OCI-LY7 (cell line): ENCODE results near the gene WDR26. TPM values are rescaled to one million over a fixed set of nuclear protein-coding genes. Genes with fewer than 3 reads are reported as not detected.

Experiments used
- BruUV-seq: library from RNA; stranded (reverse); fragments of 400-500 nt; replicated peaks from 2 replicates; lab custom pipeline; 2021; lab: Mats Ljungman, UMichigan
- CTCF ChIA-PET: fragments of 300-600 bp; sonication (Branson Sonifier 250); formaldehyde crosslinking; loops from one replicate; lab custom pipeline; 2022; ENCODE audit warnings: antibody characterized with exemption; ENCODE audit not compliant: unreplicated experiment; lab: Charles Lee
- POLR2A ChIA-PET: fragments of 300-600 bp; sonication (Branson Sonifier 250); formaldehyde crosslinking; loops from one replicate; lab custom pipeline; 2022; ENCODE audit warnings: antibody characterized with exemption; lab: Charles Lee
- DNase-seq: peaks from one replicate; pipeline ENCODE4 v3.0.0-alpha.2; 2015; ENCODE audit warnings: low spot score
- H2AFZ ChIP-seq: fragments of 200-600 bp; sonication (generic), shearing (Covaris generic); 2 replicates; pipeline ENCODE4 v1.6.1; 2014; ENCODE audit warnings: mild to moderate bottlenecking, antibody characterized with exemption, low read length, moderate library complexity
- H3K27ac ChIP-seq: fragments of 200-600 bp; sonication (generic); 2 replicates; pipeline ENCODE4 v1.5.1; 2014; ENCODE audit warnings: mixed run types, low read depth, mild to moderate bottlenecking, moderate library complexity, low read length, inconsistent platforms; ENCODE audit not compliant: poor library complexity, severe bottlenecking
- H3K36me3 ChIP-seq: fragments of 200-600 bp; sonication (generic); 2 replicates; pipeline ENCODE4 v1.6.1; 2014; ENCODE audit warnings: mild to moderate bottlenecking, antibody characterized with exemption, low read length, moderate library complexity, mixed read lengths; ENCODE audit not compliant: insufficient read depth
- H3K4me1 ChIP-seq: fragments of 200-600 bp; sonication (generic); 2 replicates; pipeline ENCODE4 v1.5.1; 2014; ENCODE audit warnings: mild to moderate bottlenecking, low read length; ENCODE audit not compliant: insufficient read depth, poor library complexity, severe bottlenecking
- H3K4me2 ChIP-seq: fragments of 200-600 bp; sonication (generic); 2 replicates; pipeline ENCODE4 v1.6.1; 2014; ENCODE audit warnings: mild to moderate bottlenecking, low read length
- H3K4me3 ChIP-seq: fragments of 200-600 bp; sonication (generic); 2 replicates; pipeline ENCODE4 v1.5.1; 2014; ENCODE audit warnings: mild to moderate bottlenecking, low read depth, low read length; ENCODE audit not compliant: poor library complexity, severe bottlenecking
- H3K79me2 ChIP-seq: fragments of 200-600 bp; sonication (generic); 2 replicates; pipeline ENCODE4 v1.6.1; 2016; ENCODE audit warnings: low read depth, mild to moderate bottlenecking, low read length, moderate library complexity, mixed read lengths; ENCODE audit not compliant: insufficient read depth
- H3K9me2 ChIP-seq: fragments of 200-600 bp; sonication (generic); 2 replicates; pipeline ENCODE4 v1.6.1; 2016; ENCODE audit warnings: mild to moderate bottlenecking, low read length, mixed read lengths; ENCODE audit not compliant: insufficient read depth
- H3K9me3 ChIP-seq: fragments of 200-600 bp; sonication (generic); 2 replicates; pipeline ENCODE4 v1.6.1; 2014; ENCODE audit warnings: mild to moderate bottlenecking, mixed run types, low read length, mixed read lengths
- H4K20me1 ChIP-seq: fragments of 200-600 bp; sonication (generic); 2 replicates; pipeline ENCODE4 v1.6.1; 2014; ENCODE audit warnings: mild to moderate bottlenecking, antibody characterized with exemption, low read length, moderate library complexity, mixed read lengths; ENCODE audit not compliant: insufficient read depth
- EZH2phosphoT487 ChIP-seq: fragments of 200-600 bp; sonication (generic); IDR thresholded peaks from 2 replicates; pipeline ENCODE4 v1.6.1; 2018; ENCODE audit warnings: low read depth, borderline replicate concordance, mild to moderate bottlenecking, mixed run types, antibody characterized with exemption, low read length, moderate library complexity, mixed read lengths
- intact Hi-C: fragments of 100-400 bp; cut with micrococcal nuclease; formaldehyde crosslinking; loops from one replicate; pipeline ENCODE4 v1.10.0; 2022; ENCODE audit not compliant: unreplicated experiment
- total RNA-seq, 2 experiments: library from RNA; depleted of rRNA in 1 of 2; stranded (reverse); fragments of >200 nt in 1 of 2; shearing (Covaris generic) in 1 of 2; gene quantifications; 2 replicates each; pipeline ENCODE4 v1.2.3, GENCODE V29; 2014 to 2022
- TF ChIP-seq, protein P1 (sequence below): fragments of 200-600 bp; sonication (generic); conservative IDR thresholded peaks from 2 replicates; pipeline ENCODE4 v1.5.1; 2014; ENCODE audit warnings: mild to moderate bottlenecking, antibody characterized with exemption, low read length, moderate library complexity, mixed read lengths

The WDR26 gene
- total RNA-seq, 2 experiments from 2014 or later, result 32.0 to 77.5 TPM

DNA sequence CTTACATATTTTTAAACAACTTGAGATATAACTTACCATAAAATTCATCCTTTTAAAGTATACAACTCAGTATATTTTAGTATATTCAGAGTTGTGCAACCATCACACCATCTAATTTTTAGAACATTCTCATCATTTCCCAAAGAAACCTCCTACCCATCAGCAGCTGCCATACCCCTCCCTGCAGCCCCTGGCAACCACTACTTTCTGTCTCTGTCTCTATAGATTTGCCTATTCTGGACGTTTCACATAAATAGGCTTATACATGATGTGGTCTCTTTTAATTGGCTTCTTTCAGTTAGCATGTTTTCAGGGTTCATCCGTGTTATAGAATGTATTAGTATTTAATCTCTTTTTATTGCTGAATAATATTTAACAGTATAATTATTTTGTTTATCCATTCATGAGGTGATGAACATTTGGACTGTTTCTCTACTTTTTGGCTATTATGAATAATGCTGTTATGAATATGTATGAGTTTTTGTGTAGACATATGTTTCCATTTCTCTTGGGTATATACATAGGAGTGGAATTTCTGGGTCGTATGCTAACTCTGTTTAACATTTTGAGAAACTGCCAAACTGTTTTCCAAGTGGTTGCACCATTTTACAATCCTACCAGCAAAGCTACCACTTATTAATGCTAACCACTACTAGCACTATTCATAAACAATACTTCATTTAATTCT lies 29.5 kb downstream of the WDR26 start:
- H3K27ac ChIP-seq, result no peak overlapping the region
- ChIA-PET POLR2A (interaction anchor here (0.9 to 1.9 kb wide), 5 partner anchors 10 to 20 kb away, joined by 3 to 6 read pairs (median 3); no protein-coding TSS in a partner anchor), CTCF (interaction anchor here (1.4 kb wide), 1 partner anchor 38 kb away, joined by 3 read pairs; no protein-coding TSS in a partner anchor)
- no peak overlapping the region for H3K4me3 ChIP-seq
- intact Hi-C loops, result no loop called here
- no peak for DNase-seq
- H3K9me2 ChIP-seq, result no peaks in the 10 kb centered on the region
- H2AFZ ChIP-seq, result no peak overlapping the region
- H3K36me3 ChIP-seq, result peaks cover 87% of the 10 kb centered on the region
- H3K4me2 ChIP-seq, result no peak overlapping the region
- no peaks in the 10 kb centered on the region for H3K9me3 ChIP-seq
- H4K20me1 ChIP-seq, result no peaks in the 10 kb centered on the region
- H3K4me1 ChIP-seq, result no peaks in the 10 kb centered on the region
- TF ChIP-seq, protein P1, sequence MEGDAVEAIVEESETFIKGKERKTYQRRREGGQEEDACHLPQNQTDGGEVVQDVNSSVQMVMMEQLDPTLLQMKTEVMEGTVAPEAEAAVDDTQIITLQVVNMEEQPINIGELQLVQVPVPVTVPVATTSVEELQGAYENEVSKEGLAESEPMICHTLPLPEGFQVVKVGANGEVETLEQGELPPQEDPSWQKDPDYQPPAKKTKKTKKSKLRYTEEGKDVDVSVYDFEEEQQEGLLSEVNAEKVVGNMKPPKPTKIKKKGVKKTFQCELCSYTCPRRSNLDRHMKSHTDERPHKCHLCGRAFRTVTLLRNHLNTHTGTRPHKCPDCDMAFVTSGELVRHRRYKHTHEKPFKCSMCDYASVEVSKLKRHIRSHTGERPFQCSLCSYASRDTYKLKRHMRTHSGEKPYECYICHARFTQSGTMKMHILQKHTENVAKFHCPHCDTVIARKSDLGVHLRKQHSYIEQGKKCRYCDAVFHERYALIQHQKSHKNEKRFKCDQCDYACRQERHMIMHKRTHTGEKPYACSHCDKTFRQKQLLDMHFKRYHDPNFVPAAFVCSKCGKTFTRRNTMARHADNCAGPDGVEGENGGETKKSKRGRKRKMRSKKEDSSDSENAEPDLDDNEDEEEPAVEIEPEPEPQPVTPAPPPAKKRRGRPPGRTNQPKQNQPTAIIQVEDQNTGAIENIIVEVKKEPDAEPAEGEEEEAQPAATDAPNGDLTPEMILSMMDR, result no peak
- TF ChIP-seq EZH2phosphoT487, result no peak
- BruUV-seq, result no TSS peak
- H3K79me2 ChIP-seq, result no peaks in the 10 kb centered on the region

DNA sequence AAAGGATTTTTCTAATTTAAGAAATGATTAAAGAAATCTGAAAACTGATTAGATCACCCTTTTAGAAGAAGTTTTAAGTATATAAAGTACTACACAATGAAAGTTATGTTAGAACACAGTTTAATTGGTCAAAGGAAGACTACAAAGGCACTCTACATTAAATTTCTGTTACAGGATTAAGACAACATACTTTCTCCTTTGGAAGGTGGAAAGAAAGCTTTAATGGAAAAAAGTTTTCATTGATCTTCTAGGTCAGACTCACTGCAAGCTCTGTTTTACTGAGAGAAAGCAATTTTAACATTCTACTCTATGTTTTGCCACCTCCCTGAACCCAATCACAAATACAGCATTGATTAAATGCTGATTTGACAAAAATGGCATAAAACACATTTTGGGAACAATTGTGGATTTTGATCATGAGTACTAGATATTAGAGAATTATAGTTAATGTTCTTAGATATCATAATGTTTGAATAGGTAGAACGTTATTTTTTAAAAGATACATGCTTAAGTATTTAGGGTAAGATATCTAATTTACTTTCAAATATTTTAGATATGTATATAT lies 32.0 kb downstream of the WDR26 start:
- DNase-seq, result no peak
- BruUV-seq, result no TSS peak
- intact Hi-C loops, result no loop called here
- H3K27ac ChIP-seq, result no peak overlapping the region
- no peak overlapping the region for H3K4me2 ChIP-seq
- no peaks in the 10 kb centered on the region for H3K79me2 ChIP-seq
- CTCF ChIA-PET, result no interaction called here
- no peaks in the 10 kb centered on the region for H3K9me2 ChIP-seq
- H3K36me3 ChIP-seq, result peaks cover 89% of the 10 kb centered on the region
- H3K4me1 ChIP-seq, result no peaks in the 10 kb centered on the region
- no peak overlapping the region for H2AFZ ChIP-seq
- no peak for TF ChIP-seq EZH2phosphoT487
- TF ChIP-seq, protein P1, result no peak
- no peaks in the 10 kb centered on the region for H3K9me3 ChIP-seq
- POLR2A ChIA-PET, result interaction anchor here (1.0 kb wide), 1 partner anchor 9 kb away, joined by 3 read pairs; no protein-coding TSS in a partner anchor
- no peak overlapping the region for H3K4me3 ChIP-seq
- H4K20me1 ChIP-seq, result no peaks in the 10 kb centered on the region

GRCh38 chr1:224399887-224400286 lies 34.7 kb downstream of the WDR26 start:
- ChIA-PET POLR2A (interaction anchor here (0.7 to 2.3 kb wide), 6 partner anchors 8 to 39 kb away, joined by 3 to 5 read pairs (median 4); no protein-coding TSS in a partner anchor), CTCF (no interaction called here)
- TF ChIP-seq, protein P1, result no peak
- TF ChIP-seq EZH2phosphoT487, result no peak
- Histone ChIP-seq H3K4me1 (no peaks in the 10 kb centered on the region), H3K36me3 (peaks cover 95% of the 10 kb centered on the region), H3K79me2 (no peaks in the 10 kb centered on the region), H3K9me2 (no peaks in the 10 kb centered on the region), H3K4me2 (no peak overlapping the region), H3K27ac (no peak overlapping the region), H4K20me1 (no peaks in the 10 kb centered on the region), H3K9me3 (no peaks in the 10 kb centered on the region), H3K4me3 (no peak overlapping the region), H2AFZ (no peak overlapping the region)
- intact Hi-C loops, result no loop called here
- no peak for DNase-seq
- no TSS peak for BruUV-seq
